GM21786 (cell line): Measurements from ENCODE around the gene CHMP1B.
A peak's percentile ranks its signal among the peaks of the same experiment; 100 is the strongest.

Experiments
- ATAC-seq: cut with Tn5 transposase; IDR thresholded peaks from one replicate; pipeline ENCODE4 v1.9.1; 2021; ENCODE audit not compliant: unreplicated experiment

CHMP1B gene

GRCh38 chr18:11851146-11851805 lies at the start of gene CHMP1B:
CHMP1B (plus strand) TSS chr18:11851413; CDS start chr18:11851512, 99 bp downstream.
- peak; percentile 91 for ATAC-seq

GRCh38 chr18:11801573-11801972 lies 49.6 kb upstream of the CHMP1B start:
- ATAC-seq, result no peak

- no peak for ATAC-seq
Observed at GRCh38 chr18:11802158-11802557, 49.1 kb upstream of the CHMP1B start.

- no peak for ATAC-seq
Observed at GRCh38 chr18:11802586-11802985, 48.6 kb upstream of the CHMP1B start.

GRCh38 chr18:11807233-11807632 lies 44.0 kb upstream of the CHMP1B start:
- ATAC-seq, result no peak

GRCh38 chr18:11808001-11808855 lies 43.0 kb upstream of the CHMP1B start:
- no peak for ATAC-seq

GRCh38 chr18:11809895-11810294 lies 41.3 kb upstream of the CHMP1B start:
- ATAC-seq, result no peak

GRCh38 chr18:11810379-11810778 lies 40.8 kb upstream of the CHMP1B start:
- no peak for ATAC-seq

GRCh38 chr18:11811009-11811408 lies 40.2 kb upstream of the CHMP1B start:
- no peak for ATAC-seq

GRCh38 chr18:11817229-11817628 lies 34.0 kb upstream of the CHMP1B start:
- no peak for ATAC-seq

GRCh38 chr18:11818486-11819203 lies 32.6 kb upstream of the CHMP1B start:
- ATAC-seq, result no peak

GRCh38 chr18:11819938-11820337 lies 31.3 kb upstream of the CHMP1B start:
- ATAC-seq, result no peak

- ATAC-seq, result no peak
Observed at GRCh38 chr18:11820697-11821096, 30.5 kb upstream of the CHMP1B start.

- ATAC-seq, result no peak
Observed at GRCh38 chr18:11821208-11821607, 30.0 kb upstream of the CHMP1B start.

- ATAC-seq, result no peak
Observed at GRCh38 chr18:11821643-11822237, 29.5 kb upstream of the CHMP1B start.

GRCh38 chr18:11823545-11823944 lies 27.7 kb upstream of the CHMP1B start:
- no peak for ATAC-seq

GRCh38 chr18:11826836-11827235 lies 24.4 kb upstream of the CHMP1B start:
- ATAC-seq, result no peak

GRCh38 chr18:11828786-11829432 lies 22.3 kb upstream of the CHMP1B start:
- ATAC-seq, result no peak

GRCh38 chr18:11830585-11830984 lies 20.6 kb upstream of the CHMP1B start:
- no peak for ATAC-seq

- ATAC-seq, result no peak
Observed at GRCh38 chr18:11831921-11832320, 19.3 kb upstream of the CHMP1B start.

GRCh38 chr18:11834772-11835171 lies 16.4 kb upstream of the CHMP1B start:
- ATAC-seq, result no peak
